ENCODE data around the gene GRIP2.

GRIP2 gene

DNA sequence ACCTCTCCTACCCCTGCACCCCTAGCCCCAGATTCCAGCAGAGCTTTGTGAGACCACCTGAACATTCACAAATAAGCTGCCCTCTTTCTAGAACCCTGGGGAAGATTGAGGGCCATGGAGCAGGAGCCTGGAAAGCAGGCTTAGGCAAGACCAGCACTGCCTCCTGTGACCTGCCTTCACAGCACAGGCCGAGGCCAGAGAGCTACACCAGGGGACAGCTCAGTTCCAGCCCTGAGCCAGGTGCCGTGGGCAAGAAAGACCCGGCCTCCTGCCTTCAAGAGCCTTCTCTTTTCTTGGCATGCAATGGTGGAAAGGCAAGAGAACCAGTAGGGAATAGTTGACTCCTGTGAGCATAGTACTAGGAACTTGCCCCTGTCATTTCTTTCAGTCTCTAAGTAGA, 89.6 kb downstream of the GRIP2 start:
- Histone ChIP-seq H3K4me3 (no peak overlapping the region), H3K4me1 (peaks cover 10 to 37% (median 29%) of the 10 kb centered on the region in 4 donors), H3K27ac (no peak overlapping the region), H3K36me3 (peaks cover 22 to 46% (median 34%) of the 10 kb centered on the region in 3 donors), H3K9me3 (no peaks in the 10 kb centered on the region), H3K27me3 (no peaks in the 10 kb centered on the region)
- no peak for DNase-seq
- intact Hi-C loops (cut with DNase I; ENCODE audit: low total_unique reads): loop anchor here (10.0 kb wide), 1 partner anchor 326 kb away; the partner anchor contains the start of genes CHCHD4 and TMEM43
- TF ChIP-seq, protein P1, sequence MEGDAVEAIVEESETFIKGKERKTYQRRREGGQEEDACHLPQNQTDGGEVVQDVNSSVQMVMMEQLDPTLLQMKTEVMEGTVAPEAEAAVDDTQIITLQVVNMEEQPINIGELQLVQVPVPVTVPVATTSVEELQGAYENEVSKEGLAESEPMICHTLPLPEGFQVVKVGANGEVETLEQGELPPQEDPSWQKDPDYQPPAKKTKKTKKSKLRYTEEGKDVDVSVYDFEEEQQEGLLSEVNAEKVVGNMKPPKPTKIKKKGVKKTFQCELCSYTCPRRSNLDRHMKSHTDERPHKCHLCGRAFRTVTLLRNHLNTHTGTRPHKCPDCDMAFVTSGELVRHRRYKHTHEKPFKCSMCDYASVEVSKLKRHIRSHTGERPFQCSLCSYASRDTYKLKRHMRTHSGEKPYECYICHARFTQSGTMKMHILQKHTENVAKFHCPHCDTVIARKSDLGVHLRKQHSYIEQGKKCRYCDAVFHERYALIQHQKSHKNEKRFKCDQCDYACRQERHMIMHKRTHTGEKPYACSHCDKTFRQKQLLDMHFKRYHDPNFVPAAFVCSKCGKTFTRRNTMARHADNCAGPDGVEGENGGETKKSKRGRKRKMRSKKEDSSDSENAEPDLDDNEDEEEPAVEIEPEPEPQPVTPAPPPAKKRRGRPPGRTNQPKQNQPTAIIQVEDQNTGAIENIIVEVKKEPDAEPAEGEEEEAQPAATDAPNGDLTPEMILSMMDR (IDR thresholded peaks at IDR 0.05): no peak

DNA sequence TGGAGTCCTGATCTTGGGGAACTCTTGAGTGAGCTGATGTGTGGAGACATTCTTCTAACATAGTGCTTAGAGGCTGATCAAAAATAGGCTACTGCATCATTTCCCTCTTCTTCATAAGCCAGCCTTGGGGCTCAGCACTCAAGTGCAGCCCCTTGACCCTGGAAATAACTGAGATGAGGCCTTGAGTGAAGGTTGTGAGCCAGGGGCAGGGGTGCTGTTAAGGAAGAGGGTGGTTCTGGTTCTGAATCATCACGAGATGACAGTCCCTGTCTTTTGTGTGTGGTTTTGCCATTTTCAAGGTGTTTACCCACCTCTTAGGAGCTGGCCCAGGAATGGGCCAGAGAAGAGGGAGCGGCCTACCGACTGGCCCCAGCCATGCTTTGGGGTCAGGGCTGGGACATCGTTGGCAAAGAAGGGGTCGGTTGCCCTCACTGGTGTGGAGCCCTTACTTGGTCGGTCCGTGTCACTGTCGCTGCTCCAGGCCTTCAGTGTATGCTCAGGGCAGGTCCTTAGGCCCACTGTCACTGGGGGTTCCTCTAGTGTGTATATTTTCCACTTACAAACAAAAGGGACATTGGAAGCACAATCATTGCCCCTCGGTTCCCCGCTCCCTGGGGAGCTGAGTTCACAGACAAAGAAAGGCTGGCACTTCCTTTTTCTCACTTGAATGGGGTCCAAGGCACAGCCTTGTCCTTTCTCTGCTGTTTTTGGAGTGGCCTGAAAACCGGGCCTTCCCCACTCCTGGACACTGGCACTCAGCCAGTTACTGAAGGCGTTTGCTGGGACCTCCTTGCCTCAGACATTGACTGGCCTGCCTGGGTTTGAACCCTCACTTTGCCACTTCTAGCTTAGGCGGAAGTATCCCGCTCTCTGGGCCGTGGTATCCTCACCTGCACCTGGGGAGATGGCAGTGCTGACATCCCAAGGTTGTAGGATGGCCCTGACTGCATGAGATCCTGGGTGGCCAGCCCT, 91.1 kb downstream of the GRIP2 start:
- H3K36me3 ChIP-seq: peaks cover 23 to 56% (median 35%) of the 10 kb centered on the region in 3 donors
- TF ChIP-seq, protein P1 (IDR thresholded peaks at IDR 0.05): no peak

DNA sequence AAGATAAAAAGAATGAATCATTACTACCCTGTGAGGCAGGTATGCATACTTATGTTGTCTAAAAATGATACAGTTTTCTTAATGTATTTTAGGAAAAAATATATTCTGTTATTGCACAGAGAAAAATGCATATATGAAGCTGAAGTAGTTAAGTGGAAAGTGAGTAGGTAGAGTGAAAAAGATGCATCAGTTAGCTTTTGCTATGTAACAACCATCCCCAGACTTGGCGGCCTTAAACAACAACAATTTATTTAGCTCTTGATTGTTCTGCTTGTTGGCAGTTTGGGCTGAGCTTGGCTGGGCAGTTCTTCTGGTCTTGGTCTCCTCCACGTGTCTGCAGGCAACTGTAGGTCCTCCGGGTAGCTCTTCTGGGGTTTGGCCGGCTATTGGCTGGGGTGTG, 92.1 kb downstream of the GRIP2 start:
- TF ChIP-seq, protein P1 (IDR thresholded peaks at IDR 0.05): no peak
- Histone ChIP-seq H3K27me3 (no peaks in the 10 kb centered on the region), H3K4me1 (peaks cover 10 to 19% (median 14%) of the 10 kb centered on the region in 4 donors), H3K9me3 (no peaks in the 10 kb centered on the region), H3K36me3 (peaks cover 23 to 65% (median 35%) of the 10 kb centered on the region in 3 donors), H3K27ac (no peak overlapping the region), H3K4me3 (no peak overlapping the region)
- no peak for DNase-seq
- intact Hi-C loops (cut with DNase I; ENCODE audit: low total_unique reads): no loop called here

More for the DNA sequence above, 91.1 kb downstream of the GRIP2 start:
- no peak for DNase-seq
- intact Hi-C loops (cut with DNase I; ENCODE audit: low total_unique reads): no loop called here
- H3K9me3 ChIP-seq: no peaks in the 10 kb centered on the region
- no peaks in the 10 kb centered on the region for H3K27me3 ChIP-seq
- H3K4me3 ChIP-seq: no peak overlapping the region
- H3K4me1 ChIP-seq: peaks cover 10 to 29% (median 24%) of the 10 kb centered on the region in 4 donors
- H3K27ac ChIP-seq: no peak overlapping the region

DNA sequence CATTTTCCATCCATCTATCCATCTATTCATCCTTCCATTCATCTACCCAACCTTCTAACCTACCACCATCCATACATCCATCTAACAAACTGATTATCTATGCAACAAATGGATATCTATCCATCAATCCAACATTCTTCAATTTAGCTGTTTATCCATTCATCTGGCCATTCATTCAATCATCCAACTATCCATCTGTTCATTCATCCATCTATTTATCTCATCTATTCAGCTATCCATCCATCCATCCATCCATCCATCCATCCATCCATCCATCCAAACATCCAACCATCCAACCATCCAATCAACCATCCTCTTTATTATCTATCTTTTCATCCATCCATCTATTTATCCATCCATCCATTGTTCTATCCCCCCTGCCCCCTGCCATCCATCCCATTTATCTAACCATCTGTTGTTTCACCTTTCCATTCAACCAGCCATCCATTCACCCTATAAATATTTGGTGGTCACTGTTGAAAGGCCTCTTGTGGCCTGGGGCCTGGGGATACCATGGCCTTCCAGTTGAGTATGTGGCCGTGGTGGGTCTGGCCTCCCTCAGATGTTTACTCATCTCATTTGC, 93.1 kb downstream of the GRIP2 start:
- intact Hi-C loops (cut with DNase I; ENCODE audit: low total_unique reads): no loop called here

DNA sequence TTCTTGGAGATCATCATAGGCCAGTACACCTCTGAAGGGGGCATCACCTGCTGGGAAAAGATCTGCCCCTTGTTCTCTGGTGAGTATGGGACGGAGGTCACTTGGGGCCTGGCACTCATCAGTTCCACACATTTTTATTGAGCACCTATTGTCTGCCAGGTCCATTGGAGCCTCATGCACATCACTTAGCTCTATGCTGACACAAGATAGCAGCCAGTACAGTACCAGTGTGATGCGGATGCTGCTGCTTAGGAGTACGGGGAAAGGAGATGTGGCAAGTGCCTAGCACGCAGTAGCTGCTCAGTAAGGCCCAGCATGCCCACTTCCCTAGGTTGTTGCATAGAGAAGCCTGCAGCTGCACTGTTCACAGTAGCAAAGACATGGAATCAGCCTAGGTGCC, 94.4 kb downstream of the GRIP2 start:
- TF ChIP-seq, protein P1 (IDR thresholded peaks at IDR 0.05): no peak
- peaks cover 23 to 65% (median 35%) of the 10 kb centered on the region in 3 donors for H3K36me3 ChIP-seq
- no peak overlapping the region for H3K27ac ChIP-seq
- DNase-seq: no peak
- no peaks in the 10 kb centered on the region for H3K27me3 ChIP-seq
- H3K4me1 ChIP-seq: peaks cover 0 to 6% (median 0%) of the 10 kb centered on the region in 4 donors
- intact Hi-C loops (cut with DNase I; ENCODE audit: low total_unique reads): no loop called here
- no peak overlapping the region for H3K4me3 ChIP-seq
- H3K9me3 ChIP-seq: no peaks in the 10 kb centered on the region

More for the DNA sequence above, 93.1 kb downstream of the GRIP2 start:
- Histone ChIP-seq H3K4me1 (peaks cover 4 to 9% (median 6%) of the 10 kb centered on the region in 4 donors), H3K4me3 (no peak overlapping the region), H3K27ac (no peak overlapping the region), H3K9me3 (no peaks in the 10 kb centered on the region), H3K27me3 (no peaks in the 10 kb centered on the region), H3K36me3 (peaks cover 23 to 65% (median 35%) of the 10 kb centered on the region in 3 donors)
- TF ChIP-seq, protein P1 (IDR thresholded peaks at IDR 0.05): no peak
- DNase-seq: no peak

Measured in tibial artery (tissue), 4 donors.